Calu3 (cell line): Measurements from ENCODE around the gene XRCC4. TPM values are rescaled to one million over a fixed set of nuclear protein-coding genes. Genes with fewer than 3 reads are reported as not detected.

ENCODE experiments used
- BruUV-seq: library from RNA; stranded (reverse); fragments of 400-500 nt; replicated peaks from 2 replicates; lab custom pipeline; 2021; lab: Mats Ljungman, UMichigan
- CTCF ChIA-PET: fragments of 300-600 bp; sonication (Branson Sonifier 250); formaldehyde crosslinking; loops from one replicate; lab custom pipeline; 2022; ENCODE audit warnings: antibody characterized with exemption; lab: Charles Lee
- DNase-seq: peaks from one replicate; pipeline ENCODE4 v3.0.0; 2022
- H3K27ac Mint-ChIP-seq: one replicate; pipeline ENCODE4 v1.8.0; 2022; ENCODE audit warnings: mixed read lengths; ENCODE audit not compliant: unreplicated experiment
- H3K27me3 Mint-ChIP-seq: one replicate; pipeline ENCODE4 v1.8.0; 2022; ENCODE audit warnings: mixed read lengths; ENCODE audit not compliant: unreplicated experiment
- H3K36me3 Mint-ChIP-seq: one replicate; pipeline ENCODE4 v1.8.0; 2022; ENCODE audit warnings: mild to moderate bottlenecking, moderate library complexity, mixed read lengths; ENCODE audit not compliant: insufficient read depth, unreplicated experiment
- H3K4me1 Mint-ChIP-seq: one replicate; pipeline ENCODE4 v1.8.0; 2022; ENCODE audit warnings: mild to moderate bottlenecking, low read depth, mixed read lengths; ENCODE audit not compliant: unreplicated experiment
- H3K4me3 Mint-ChIP-seq: one replicate; pipeline ENCODE4 v1.8.0; 2022; ENCODE audit warnings: mild to moderate bottlenecking, low read depth, moderate library complexity, mixed read lengths; ENCODE audit not compliant: unreplicated experiment
- H3K9me3 Mint-ChIP-seq: one replicate; pipeline ENCODE4 v1.8.0; 2022; ENCODE audit warnings: low read depth, mixed read lengths; ENCODE audit not compliant: unreplicated experiment
- intact Hi-C: fragments of 100-400 bp; cut with micrococcal nuclease; formaldehyde crosslinking; loops from one replicate; pipeline ENCODE4 v1.10.0; 2022; ENCODE audit not compliant: unreplicated experiment
- total RNA-seq: library from RNA; stranded (reverse); gene quantifications from 2 replicates; pipeline ENCODE4 v1.2.3, GENCODE V29; 2022
- TF ChIP-seq, protein P1 (sequence below): fragments of 200-600 bp; IDR thresholded peaks from one replicate; pipeline ENCODE4 v1.8.0; 2022; ENCODE audit warnings: antibody characterized with exemption; ENCODE audit not compliant: unreplicated experiment

Gene XRCC4
- total RNA-seq, 1 experiment from 2014 or later: 25.5 TPM

- no peak overlapping the region for H3K4me3 Mint-ChIP-seq
- peaks cover 3% of the 10 kb centered on the region for H3K9me3 Mint-ChIP-seq
- DNase-seq: no peak
- TF ChIP-seq, protein P1, sequence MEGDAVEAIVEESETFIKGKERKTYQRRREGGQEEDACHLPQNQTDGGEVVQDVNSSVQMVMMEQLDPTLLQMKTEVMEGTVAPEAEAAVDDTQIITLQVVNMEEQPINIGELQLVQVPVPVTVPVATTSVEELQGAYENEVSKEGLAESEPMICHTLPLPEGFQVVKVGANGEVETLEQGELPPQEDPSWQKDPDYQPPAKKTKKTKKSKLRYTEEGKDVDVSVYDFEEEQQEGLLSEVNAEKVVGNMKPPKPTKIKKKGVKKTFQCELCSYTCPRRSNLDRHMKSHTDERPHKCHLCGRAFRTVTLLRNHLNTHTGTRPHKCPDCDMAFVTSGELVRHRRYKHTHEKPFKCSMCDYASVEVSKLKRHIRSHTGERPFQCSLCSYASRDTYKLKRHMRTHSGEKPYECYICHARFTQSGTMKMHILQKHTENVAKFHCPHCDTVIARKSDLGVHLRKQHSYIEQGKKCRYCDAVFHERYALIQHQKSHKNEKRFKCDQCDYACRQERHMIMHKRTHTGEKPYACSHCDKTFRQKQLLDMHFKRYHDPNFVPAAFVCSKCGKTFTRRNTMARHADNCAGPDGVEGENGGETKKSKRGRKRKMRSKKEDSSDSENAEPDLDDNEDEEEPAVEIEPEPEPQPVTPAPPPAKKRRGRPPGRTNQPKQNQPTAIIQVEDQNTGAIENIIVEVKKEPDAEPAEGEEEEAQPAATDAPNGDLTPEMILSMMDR: no peak
- no peak overlapping the region for H3K27ac Mint-ChIP-seq
- no TSS peak for BruUV-seq
- H3K4me1 Mint-ChIP-seq: no peaks in the 10 kb centered on the region
- CTCF ChIA-PET: no interaction called here
- intact Hi-C loops: no loop called here
- no peaks in the 10 kb centered on the region for H3K27me3 Mint-ChIP-seq
- no peaks in the 10 kb centered on the region for H3K36me3 Mint-ChIP-seq
Measured at GRCh38 chr5:83378624-83379289, 301.4 kb downstream of the XRCC4 start.

DNA sequence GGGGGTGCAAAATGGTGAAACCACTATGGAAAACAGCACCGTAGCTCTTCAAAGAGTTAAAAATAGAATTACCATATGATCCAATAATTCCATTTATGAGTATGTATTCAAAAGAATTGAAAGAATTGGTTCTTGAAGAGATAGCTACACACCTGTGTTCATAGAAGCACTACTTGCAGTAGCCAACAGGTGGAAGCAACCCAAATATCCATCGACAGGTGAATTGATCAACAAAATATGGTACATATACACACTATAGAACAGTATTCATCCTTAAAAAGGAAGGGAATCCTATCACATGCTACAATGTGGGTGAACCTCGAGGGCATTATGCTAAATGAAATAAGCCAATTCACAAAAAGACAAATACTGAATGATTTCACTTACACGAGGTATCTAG is 308.5 kb downstream of the XRCC4 start:
- BruUV-seq: no TSS peak
- intact Hi-C loops: no loop called here
- H3K9me3 Mint-ChIP-seq: peaks cover 3% of the 10 kb centered on the region
- TF ChIP-seq, protein P1: no peak
- no peaks in the 10 kb centered on the region for H3K36me3 Mint-ChIP-seq
- H3K4me1 Mint-ChIP-seq: no peaks in the 10 kb centered on the region
- DNase-seq: no peak
- H3K4me3 Mint-ChIP-seq: no peak overlapping the region
- H3K27me3 Mint-ChIP-seq: no peaks in the 10 kb centered on the region
- H3K27ac Mint-ChIP-seq: no peak overlapping the region
- CTCF ChIA-PET: no interaction called here

GRCh38 chr5:83387041-83387440 is 309.7 kb downstream of the XRCC4 start:
- DNase-seq: no peak
- Mint-ChIP-seq H3K36me3 (no peaks in the 10 kb centered on the region), H3K27ac (no peak overlapping the region), H3K27me3 (no peaks in the 10 kb centered on the region), H3K4me3 (no peak overlapping the region), H3K9me3 (peaks cover 3% of the 10 kb centered on the region), H3K4me1 (no peaks in the 10 kb centered on the region)
- BruUV-seq: no TSS peak
- TF ChIP-seq, protein P1: no peak
- CTCF ChIA-PET: interaction anchor here (0.9 kb wide), 1 partner anchor 22 kb away, joined by 3 read pairs; no protein-coding TSS in a partner anchor
- intact Hi-C loops: no loop called here

GRCh38 chr5:83388608-83389007 is 311.3 kb downstream of the XRCC4 start:
- no peak for DNase-seq
- Mint-ChIP-seq H3K4me1 (no peaks in the 10 kb centered on the region), H3K36me3 (no peaks in the 10 kb centered on the region), H3K27me3 (no peaks in the 10 kb centered on the region), H3K4me3 (no peak overlapping the region), H3K27ac (no peak overlapping the region), H3K9me3 (no peaks in the 10 kb centered on the region)
- no TSS peak for BruUV-seq
- intact Hi-C loops: no loop called here
- TF ChIP-seq, protein P1: no peak
- CTCF ChIA-PET: interaction anchor here (1.1 kb wide), 1 partner anchor 1052 kb away, joined by 3 read pairs; no protein-coding TSS in a partner anchor
